Fibroblast of skin of right biceps (primary cell): ENCODE results near the gene AJM1.
"Not testable (repeated sequence)": the region's sequence is repeated elsewhere in the genome, so short reads cannot be mapped to it uniquely, and the experiment has no call there.

Experiments used
- DNase-seq: peaks from one replicate; pipeline ENCODE4 v3.0.0-alpha.2; 2013

AJM1 gene

GRCh38 chr9:136881691-136882108 is 39.4 kb downstream of the AJM1 start:
- DNase-seq = no peak

DNA sequence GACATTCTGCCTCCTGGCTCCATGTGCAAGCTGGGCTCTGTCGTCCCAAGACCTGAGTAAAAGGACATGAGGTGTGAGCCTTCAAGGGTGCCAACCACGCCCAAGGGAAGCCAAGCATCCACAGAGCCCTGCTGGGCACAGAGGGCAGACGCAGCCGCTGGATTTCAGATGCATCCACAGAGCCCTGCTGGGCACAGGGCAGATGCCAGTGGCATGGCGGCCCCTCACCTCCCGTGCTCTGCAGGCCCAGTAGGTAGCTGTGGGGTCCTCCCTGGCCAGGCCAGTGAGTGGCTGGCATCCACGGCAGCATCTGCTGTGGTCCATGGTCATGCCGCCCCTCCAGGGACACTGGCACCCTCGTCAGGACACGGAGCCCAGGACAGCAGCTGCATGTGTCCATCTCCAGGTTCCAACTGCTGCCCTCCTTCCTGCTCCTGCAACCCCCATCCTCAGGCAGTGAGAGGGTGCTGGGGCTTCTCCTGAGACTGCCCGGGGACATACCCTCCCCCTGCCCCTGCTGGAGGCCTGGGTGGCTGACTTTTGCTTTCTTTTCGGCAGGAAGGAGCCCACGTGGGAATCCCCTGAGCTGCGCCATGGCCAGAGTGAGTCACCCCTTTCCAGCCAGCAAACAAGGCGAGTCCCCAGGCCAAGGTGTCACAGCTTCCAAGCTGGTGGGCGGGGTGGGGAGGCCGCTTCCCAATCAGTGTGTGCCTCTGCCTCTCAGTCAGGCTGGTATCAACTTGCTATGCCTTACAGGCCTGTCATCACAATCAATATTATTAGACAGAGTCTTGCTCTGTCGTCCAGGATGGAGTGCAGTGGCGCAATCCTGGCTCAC is 40.0 kb downstream of the AJM1 start:
- DNase-seq = peak; percentile 67

DNA sequence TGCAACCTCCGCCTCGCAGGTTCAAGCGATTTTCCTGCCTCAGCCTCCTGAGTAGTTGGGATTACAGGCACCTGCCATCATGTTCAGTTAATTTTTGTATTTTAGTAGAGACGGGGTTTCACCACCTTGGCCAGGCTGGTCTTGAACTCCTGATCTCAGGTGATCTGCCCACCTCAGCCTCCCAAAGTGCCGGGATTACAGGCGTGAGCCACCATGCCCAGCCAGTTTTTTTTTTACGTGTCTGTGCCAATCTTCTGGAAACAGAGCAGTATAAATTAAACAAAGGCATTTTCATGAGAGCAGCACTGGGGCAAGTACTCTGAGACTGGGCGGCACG is 40.6 kb downstream of the AJM1 start:
- DNase-seq = not testable (repeated sequence)

DNA sequence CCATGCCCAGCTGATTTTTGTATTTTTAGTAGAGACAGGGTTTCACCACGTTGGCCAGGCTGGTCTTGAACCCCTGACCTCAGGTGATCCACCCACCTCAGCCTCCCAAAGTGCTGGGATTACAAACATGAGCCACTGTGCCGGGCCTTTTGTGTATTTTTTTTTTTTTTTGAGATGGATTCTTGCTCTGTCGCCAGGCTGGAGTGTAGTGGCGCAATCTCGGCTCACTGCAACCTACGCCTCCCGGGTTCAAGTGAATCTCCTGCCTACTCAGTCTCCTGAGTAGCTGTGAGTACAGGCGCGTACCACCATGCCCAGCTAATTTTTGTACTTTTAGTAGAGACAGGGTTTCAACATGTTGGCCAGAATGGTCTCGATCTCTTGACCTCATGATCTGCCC is 41.4 kb downstream of the AJM1 start:
- DNase-seq = not testable (repeated sequence)

GRCh38 chr9:136885950-136886578 is 43.8 kb downstream of the AJM1 start, which contains the start of gene TRAF2:
TRAF2 (plus strand) TSS chr9:136886516; CDS start chr9:136898741, 12,225 bp downstream.
- peak; percentile 99 for DNase-seq

- DNase-seq = no peak
Observed at GRCh38 chr9:136886610-136887597, 44.6 kb downstream of the AJM1 start.

GRCh38 chr9:136888454-136888853 is 46.2 kb downstream of the AJM1 start:
- no peak for DNase-seq

- no peak for DNase-seq
Observed at GRCh38 chr9:136889858-136890257, 47.6 kb downstream of the AJM1 start.

- DNase-seq = no peak
Observed at GRCh38 chr9:136890661-136891060, 48.4 kb downstream of the AJM1 start.
